DND-41 (cell line): ENCODE data around the gene CACNA2D4.
A peak's percentile ranks its signal among the peaks of the same experiment; 100 is the strongest.

ENCODE experiments used
- ATAC-seq: fragments of 200-7000 bp; cut with Tn5 transposase; 3 replicates; pipeline ENCODE4 v1.9.1; 2021; ENCODE audit warnings: low read depth; ENCODE audit not compliant: insufficient read depth
- DNase-seq: peaks from one replicate; pipeline ENCODE4 v3.0.0-alpha.2; 2020
- H2AFZ ChIP-seq: 2 replicates; pipeline ENCODE4 v1.6.0; 2012; ENCODE audit warnings: low read depth, low read length
- H3K27ac ChIP-seq: 2 replicates; pipeline ENCODE4 v1.5.1; 2012; ENCODE audit warnings: low read length, inconsistent platforms
- H3K27me3 ChIP-seq: fragments of 200-600 bp; sonication (generic); 2 replicates; pipeline ENCODE4 v1.6.0; 2012; ENCODE audit warnings: low read length, mild to moderate bottlenecking, inconsistent platforms; ENCODE audit not compliant: insufficient read depth, poor library complexity
- H3K36me3 ChIP-seq: 2 replicates; pipeline ENCODE4 v1.5.1; 2012; ENCODE audit warnings: low read length, inconsistent platforms; ENCODE audit not compliant: insufficient read depth
- H3K4me1 ChIP-seq: 2 replicates; pipeline ENCODE4 v1.5.1; 2012; ENCODE audit warnings: mild to moderate bottlenecking, low read length; ENCODE audit not compliant: insufficient read depth
- H3K4me2 ChIP-seq: 2 replicates; pipeline ENCODE4 v1.6.0; 2012; ENCODE audit warnings: mild to moderate bottlenecking, moderate library complexity, low read length, inconsistent platforms; ENCODE audit not compliant: insufficient read depth
- H3K4me3 ChIP-seq, 2 experiments: fragments of 200-600 bp in 1 of 2; shearing (Covaris generic) in 1 of 2; 2 replicates each; pipeline ENCODE4 v1.5.1; 2012 to 2016; ENCODE audit warnings: inconsistent platforms in 2 of 2, low read length in 2 of 2, mild to moderate bottlenecking in 2 of 2, low read depth in 1 of 2, moderate library complexity in 1 of 2
- H3K79me2 ChIP-seq: 2 replicates; pipeline ENCODE4 v1.6.0; 2012; ENCODE audit warnings: low read length, inconsistent platforms; ENCODE audit not compliant: insufficient read depth
- H3K9ac ChIP-seq: 2 replicates; pipeline ENCODE4 v1.6.0; 2012; ENCODE audit warnings: low read depth, mild to moderate bottlenecking, inconsistent platforms, low read length, moderate library complexity
- H3K9me3 ChIP-seq: 2 replicates; pipeline ENCODE4 v1.5.1; 2012; ENCODE audit warnings: low read length, moderate library complexity, mild to moderate bottlenecking, inconsistent platforms; ENCODE audit not compliant: insufficient read depth, severe bottlenecking
- H4K20me1 ChIP-seq: 2 replicates; pipeline ENCODE4 v1.6.0; 2012; ENCODE audit warnings: low read length; ENCODE audit not compliant: insufficient read depth
- EZH2 ChIP-seq: IDR thresholded peaks from 3 replicates; pipeline ENCODE4 v1.6.1; 2012; ENCODE audit warnings: borderline replicate concordance, low read depth, mild to moderate bottlenecking, moderate library complexity, low read length, inconsistent platforms; ENCODE audit not compliant: severe bottlenecking
- TF ChIP-seq, protein P1 (sequence below): IDR thresholded peaks from 2 replicates; pipeline ENCODE4 v1.5.1; 2012; ENCODE audit warnings: borderline replicate concordance, low read length, moderate library complexity, mild to moderate bottlenecking; ENCODE audit not compliant: poor library complexity, severe bottlenecking; ENCODE audit errors: extremely low read depth

The CACNA2D4 gene

DNA sequence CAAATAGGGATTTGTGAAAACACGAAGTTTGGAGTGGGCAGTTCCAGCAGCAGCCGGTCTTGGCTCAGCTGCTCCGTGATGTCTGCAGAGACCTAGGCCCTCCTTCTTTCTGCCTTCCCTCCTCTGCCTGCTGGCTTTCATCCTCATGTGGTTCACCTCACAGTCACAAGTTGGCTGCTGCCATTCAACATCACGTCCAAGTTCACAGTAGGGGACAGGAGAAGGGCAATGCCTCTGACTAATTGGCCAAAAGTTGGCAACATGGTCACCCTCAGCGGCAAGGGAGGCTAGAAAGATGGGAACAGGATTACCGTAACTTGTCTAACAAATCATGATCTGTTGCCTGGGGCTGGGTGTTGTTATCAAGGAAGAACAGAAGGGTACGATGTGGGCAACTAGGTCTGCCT, 7.8 kb upstream of the CACNA2D4 start:
- Histone ChIP-seq H2AFZ (no peak overlapping the region), H3K9me3 (no peaks in the 10 kb centered on the region), H3K4me1 (no peaks in the 10 kb centered on the region), H3K79me2 (no peaks in the 10 kb centered on the region), H3K36me3 (no peaks in the 10 kb centered on the region), H3K27me3 (no peaks in the 10 kb centered on the region), H3K27ac (no peak overlapping the region), H3K4me2 (no peak overlapping the region), H4K20me1 (no peaks in the 10 kb centered on the region), H3K9ac (no peak overlapping the region), H3K4me3 (no peak overlapping the region)
- DNase-seq (no peak), ATAC-seq (no peak)
- TF ChIP-seq EZH2, result no peak
- TF ChIP-seq, protein P1, sequence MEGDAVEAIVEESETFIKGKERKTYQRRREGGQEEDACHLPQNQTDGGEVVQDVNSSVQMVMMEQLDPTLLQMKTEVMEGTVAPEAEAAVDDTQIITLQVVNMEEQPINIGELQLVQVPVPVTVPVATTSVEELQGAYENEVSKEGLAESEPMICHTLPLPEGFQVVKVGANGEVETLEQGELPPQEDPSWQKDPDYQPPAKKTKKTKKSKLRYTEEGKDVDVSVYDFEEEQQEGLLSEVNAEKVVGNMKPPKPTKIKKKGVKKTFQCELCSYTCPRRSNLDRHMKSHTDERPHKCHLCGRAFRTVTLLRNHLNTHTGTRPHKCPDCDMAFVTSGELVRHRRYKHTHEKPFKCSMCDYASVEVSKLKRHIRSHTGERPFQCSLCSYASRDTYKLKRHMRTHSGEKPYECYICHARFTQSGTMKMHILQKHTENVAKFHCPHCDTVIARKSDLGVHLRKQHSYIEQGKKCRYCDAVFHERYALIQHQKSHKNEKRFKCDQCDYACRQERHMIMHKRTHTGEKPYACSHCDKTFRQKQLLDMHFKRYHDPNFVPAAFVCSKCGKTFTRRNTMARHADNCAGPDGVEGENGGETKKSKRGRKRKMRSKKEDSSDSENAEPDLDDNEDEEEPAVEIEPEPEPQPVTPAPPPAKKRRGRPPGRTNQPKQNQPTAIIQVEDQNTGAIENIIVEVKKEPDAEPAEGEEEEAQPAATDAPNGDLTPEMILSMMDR, result no peak

DNA sequence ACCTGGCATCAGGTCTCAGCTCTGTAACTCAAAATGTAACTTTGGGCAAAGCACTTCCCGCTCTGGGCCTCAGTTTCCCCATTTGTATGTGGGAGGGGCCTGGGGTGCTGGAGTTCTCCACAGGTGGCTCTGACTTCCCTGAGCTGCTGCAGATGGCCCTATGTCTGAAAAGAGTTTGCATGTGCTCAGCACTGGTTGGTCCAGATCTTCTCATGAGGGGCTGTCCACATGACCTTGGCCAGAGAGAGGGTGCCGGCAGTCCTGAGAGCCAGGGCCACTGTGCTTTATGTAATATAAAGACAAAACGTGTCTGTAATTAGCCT, 7.2 kb upstream of the CACNA2D4 start:
- Histone ChIP-seq H3K27ac (no peak overlapping the region), H3K4me3 (no peak overlapping the region), H3K9ac (no peak overlapping the region), H2AFZ (no peak overlapping the region), H4K20me1 (no peaks in the 10 kb centered on the region), H3K4me1 (no peaks in the 10 kb centered on the region), H3K36me3 (no peaks in the 10 kb centered on the region), H3K9me3 (no peaks in the 10 kb centered on the region), H3K4me2 (no peak overlapping the region), H3K79me2 (no peaks in the 10 kb centered on the region), H3K27me3 (no peaks in the 10 kb centered on the region)
- no peak for ATAC-seq
- DNase-seq, result no peak
- TF ChIP-seq, protein P1, result no peak
- no peak for TF ChIP-seq EZH2

DNA sequence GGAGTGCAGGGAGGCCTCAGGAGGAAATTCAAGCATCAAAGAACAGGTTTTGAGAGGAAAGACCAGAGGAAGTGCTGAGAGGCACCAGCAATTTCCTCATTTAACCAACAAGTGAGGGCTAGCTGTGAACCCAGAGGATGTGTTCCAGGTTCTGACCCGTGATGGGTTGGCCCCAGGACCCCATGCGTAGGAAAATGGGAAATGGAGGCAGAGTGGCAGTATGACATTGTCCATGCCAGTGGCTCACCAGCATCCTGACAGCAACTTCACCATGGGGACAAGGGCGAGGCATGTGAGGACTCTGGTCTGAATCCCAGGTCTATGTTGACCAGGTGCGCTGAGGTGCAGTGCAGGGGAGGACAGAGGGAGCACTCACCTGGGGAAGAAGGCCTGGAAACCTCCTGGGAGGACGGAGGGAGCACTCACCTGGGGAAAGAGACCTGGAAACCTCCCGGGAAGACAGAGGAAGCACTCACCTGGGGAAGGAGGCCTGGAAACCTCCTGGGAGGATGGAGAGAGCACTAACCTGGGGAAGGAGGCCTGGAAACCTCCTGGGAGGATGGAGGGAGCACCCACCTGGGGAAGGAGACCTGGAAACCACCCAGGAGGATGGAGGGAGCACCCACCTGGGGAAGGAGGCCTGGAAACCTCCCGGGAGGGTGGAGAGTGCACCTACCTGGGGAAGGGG, 6.7 kb upstream of the CACNA2D4 start:
- Histone ChIP-seq H3K4me2 (no peak overlapping the region), H3K4me3 (no peak overlapping the region), H3K9ac (no peak overlapping the region), H2AFZ (no peak overlapping the region), H3K4me1 (no peaks in the 10 kb centered on the region), H3K27me3 (no peaks in the 10 kb centered on the region), H3K27ac (no peak overlapping the region), H3K9me3 (no peaks in the 10 kb centered on the region), H3K36me3 (no peaks in the 10 kb centered on the region), H4K20me1 (no peaks in the 10 kb centered on the region), H3K79me2 (no peaks in the 10 kb centered on the region)
- TF ChIP-seq EZH2, result no peak
- TF ChIP-seq, protein P1, result no peak
- no peak for DNase-seq
- ATAC-seq, result peak; percentile 31; the same call in 1 of the 3 replicates
